ENCODE results near the gene ZNF236. TPM values are rescaled to one million over a fixed set of nuclear protein-coding genes. Genes with fewer than 3 reads are reported as not detected.

The ZNF236 gene
- total and polyA plus RNA-seq, 2 of the 13 experiments (the other 11 are each of a cell fraction or from before 2014, with no cell fraction given), result 3.0 to 7.2 TPM

- TF ChIP-seq REST (IDR thresholded peaks at IDR 0.05; ENCODE audit: borderline replicate concordance in 1 of 2, low read depth in 1 of 2, low read length in 2 of 2), result no peak
Measured at GRCh38 chr18:76974386-76974785, 152.0 kb downstream of the ZNF236 start (continued).

GRCh38 chr18:76975577-76976110 is 153.3 kb downstream of the ZNF236 start:
- no peaks in the 10 kb centered on the region for H3K4me1 ChIP-seq (ENCODE audit: insufficient read depth, low read length)
- no TSS peak for BruUV-seq (replicated peaks)
- no peak overlapping the region for H3K4me2 ChIP-seq (ENCODE audit: low read depth, low read length)
- CTCF ChIA-PET (ENCODE audit: low intra/inter-chr PET ratio, low total read pairs), result no interaction called here
- TF ChIP-seq ZNF788 (CRISPR knock-in tag; IDR thresholded peaks at IDR 0.05; ENCODE audit: borderline replicate concordance) (no peak), NONO (IDR thresholded peaks at IDR 0.05) (no peak), NONO (CRISPR knock-in tag; conservative IDR thresholded peaks at IDR 0.05) (no peak), SOX6 (IDR thresholded peaks at IDR 0.05) (no peak), SOX6 (CRISPR knock-in tag; IDR thresholded peaks at IDR 0.05) (no peak), ZBTB43 (CRISPR knock-in tag; conservative IDR thresholded peaks at IDR 0.05) (no peak), GATA4 (IDR thresholded peaks at IDR 0.05; ENCODE audit: borderline replicate concordance, low read depth) (no peak), HNF4G (IDR thresholded peaks at IDR 0.05; ENCODE audit: borderline replicate concordance, low read depth, low read length) (no peak), HNF4G (CRISPR knock-in tag; IDR thresholded peaks at IDR 0.05; ENCODE audit: borderline replicate concordance, low read depth) (no peak)
- H3K27me3 ChIP-seq (ENCODE audit: control insufficient read depth in 1 of 2, insufficient read depth in 2 of 2, low read length in 2 of 2), result no peaks in the 10 kb centered on the region
- FAIRE-seq (no peak), DNase-seq (ENCODE audit: low spot score) (no peak), ATAC-seq (no peak)
- no peaks in the 10 kb centered on the region for H3K79me2 ChIP-seq (ENCODE audit: insufficient read depth, low read length)
- H2AFZ ChIP-seq (ENCODE audit: low read length), result no peak overlapping the region
- intact Hi-C loops (cut with micrococcal nuclease; ENCODE audit: unreplicated experiment), result no loop called here
- POLR2A ChIA-PET, result no interaction called here
- H3K9me3 ChIP-seq (ENCODE audit: low read length), result no peaks in the 10 kb centered on the region
- in situ Hi-C loops (cut with HindIII; ENCODE audit: extremely low pct_ligation_motif_present, low pct_unique_long_range_greater_than_20kb), result no loop called here
- no peak overlapping the region for H3K9ac ChIP-seq (ENCODE audit: insufficient read depth, low read depth, low read length)
- H3K27ac ChIP-seq (ENCODE audit: extremely low read length, insufficient read depth, low read length), result no peak overlapping the region
- no peaks in the 10 kb centered on the region for H4K20me1 ChIP-seq (ENCODE audit: insufficient read depth, low read length)
- 90% methylated on average over 11 of the region's 14 CpGs for WGBS (ENCODE audit: low lambda C conversion rate)
- no peaks in the 10 kb centered on the region; a peak in 2 of 5 replicates for H3K36me3 ChIP-seq (replicated peaks in 1 of 2; ENCODE audit: control insufficient read depth in 1 of 2, insufficient read depth in 2 of 2, low read length in 2 of 2)
- H3K4me3 ChIP-seq (replicated peaks in 1 of 3; ENCODE audit: insufficient read depth in 1 of 3, low read depth in 2 of 3, low read length in 3 of 3), result no peak overlapping the region
